T1000 (cell line): ENCODE measurements around the gene PHF13.
"Not testable (repeated sequence)": the region's sequence is repeated elsewhere in the genome, so short reads cannot be mapped to it uniquely, and the experiment has no call there.

ENCODE experiments used
- DNase-seq: peaks from one replicate; lab custom pipeline; 2025; ENCODE audit warnings: mixed read lengths; lab: John Stamatoyannopoulos, UW

PHF13 gene

GRCh38 chr1:6660415-6661049 lies 47.0 kb downstream of the PHF13 start:
- no peak for DNase-seq

GRCh38 chr1:6662468-6662867 lies 48.9 kb downstream of the PHF13 start:
- not testable (repeated sequence) for DNase-seq

GRCh38 chr1:6666696-6667095 lies 53.2 kb downstream of the PHF13 start:
- no peak for DNase-seq

- DNase-seq: no peak
These were observed 53.6 kb downstream of the PHF13 start for GRCh38 chr1:6667139-6667538.

GRCh38 chr1:6668503-6668902 lies 55.0 kb downstream of the PHF13 start:
- DNase-seq: no peak

- DNase-seq: no peak
These were observed 59.0 kb downstream of the PHF13 start for GRCh38 chr1:6672558-6672957.
